K562 (cell line): ENCODE results near the gene CPT1C. TPM values are rescaled to one million over a fixed set of nuclear protein-coding genes. Genes with fewer than 3 reads are reported as not detected.

Experiments used
- ATAC-seq: fragments of 200-7000 bp; cut with Tn5 transposase; 3 replicates; pipeline ENCODE4 v1.9.1; 2020; ENCODE audit warnings: moderate library complexity
- BruUV-seq: library from RNA; stranded (reverse); fragments of 400-500 nt; replicated peaks from 2 replicates; lab custom pipeline; 2021; lab: Mats Ljungman, UMichigan
- CTCF ChIA-PET: fragments of 300-600 bp; formaldehyde crosslinking; extraction: SDS; loops from one replicate; lab custom pipeline; 2021; ENCODE audit warnings: low intra/inter-chr PET ratio; lab: Yijun Ruan, JAX
- POLR2A ChIA-PET: fragments of 300-600, 350-650 bp; sonication (Branson Sonifier 250); formaldehyde crosslinking; extraction: SDS; loops from one replicate; lab custom pipeline; 2021; ENCODE audit warnings: antibody characterized with exemption, inconsistent platforms; lab: Yijun Ruan, JAX
- DNase-seq, 4 experiments: peaks; one replicate each; pipeline versions ENCODE4 v3.0.0 to v3.0.0-alpha.2; 2011 to 2018; ENCODE audit warnings: low spot score in 3 of 4, mixed read lengths in 3 of 4; ENCODE audit errors: extremely low read depth in 1 of 4
- FAIRE-seq: peaks from 2 replicates; lab custom pipeline; 2011; peaks lifted over from hg19 to GRCh38; lab: Jason Lieb, UNC
- H2AFZ ChIP-seq: 2 replicates; pipeline ENCODE4 v1.6.0; 2011; ENCODE audit warnings: low read depth, low read length, control low read depth, inconsistent platforms
- H3K27ac ChIP-seq: fragments of 200-600 bp; 3 replicates; pipeline ENCODE4 v1.8.0; 2011; ENCODE audit warnings: low read depth, mild to moderate bottlenecking, control low read depth, inconsistent platforms, low read length, moderate library complexity, mixed read lengths; ENCODE audit errors: extremely low read depth
- H3K27me3 ChIP-seq, 2 experiments: fragments of 300-600 bp in 1 of 2; 2 replicates in 1 of 2; 3 replicates in 1 of 2; pipeline versions ENCODE4 v1.6.0 to v1.8.0; 2011; ENCODE audit warnings: inconsistent platforms in 2 of 2, low read length in 2 of 2, mild to moderate bottlenecking in 1 of 2, mixed read lengths in 1 of 2, moderate library complexity in 1 of 2; ENCODE audit not compliant: control insufficient read depth in 2 of 2, insufficient read depth in 2 of 2
- H3K36me3 ChIP-seq: fragments of 300-600 bp; 3 replicates; pipeline ENCODE4 v1.8.0; 2011; ENCODE audit warnings: mild to moderate bottlenecking, low read length, inconsistent platforms; ENCODE audit not compliant: control insufficient read depth, insufficient read depth
- H3K4me1 ChIP-seq, 2 experiments: fragments of 200-600 bp in 1 of 2; replicated peaks in 1 of 2; 2 replicates in 1 of 2; 3 replicates in 1 of 2; pipeline versions ENCODE4 v1.5.1 to v1.8.0; 2011; ENCODE audit warnings: inconsistent platforms in 2 of 2, low read length in 2 of 2, mild to moderate bottlenecking in 1 of 2, mixed read lengths in 1 of 2, moderate library complexity in 1 of 2; ENCODE audit not compliant: control insufficient read depth in 2 of 2, insufficient read depth in 2 of 2
- H3K4me2 ChIP-seq: 2 replicates; pipeline ENCODE4 v1.6.1; 2011; ENCODE audit warnings: low read length, control low read depth, inconsistent platforms, mixed read lengths; ENCODE audit not compliant: insufficient read depth
- H3K4me3 ChIP-seq: fragments of 200-600 bp; sonication (generic), shearing (Covaris generic); 2 replicates; pipeline ENCODE4 v1.5.1; 2016; ENCODE audit warnings: control low read depth, inconsistent platforms
- H3K79me2 ChIP-seq: fragments of 200-600 bp; 3 replicates; pipeline ENCODE4 v1.8.0; 2011; ENCODE audit warnings: low read length, inconsistent platforms; ENCODE audit not compliant: control insufficient read depth, insufficient read depth
- H3K9ac ChIP-seq, 2 experiments: 2 replicates each; pipeline versions ENCODE4 v1.6.0 to v1.6.1; 2011; ENCODE audit warnings: low read depth in 2 of 2, low read length in 2 of 2, control low read depth in 1 of 2, inconsistent platforms in 1 of 2, mild to moderate bottlenecking in 1 of 2, mixed read lengths in 1 of 2; ENCODE audit not compliant: insufficient read depth in 1 of 2
- H3K9me1 ChIP-seq: one replicate; pipeline ENCODE4 v1.6.0; 2011; ENCODE audit warnings: inconsistent platforms, mild to moderate bottlenecking, low read length, moderate library complexity; ENCODE audit not compliant: control insufficient read depth, insufficient read depth
- H3K9me3 ChIP-seq: replicated peaks from 2 replicates; pipeline ENCODE4 v1.5.1; 2011; ENCODE audit warnings: low read depth, low read length, inconsistent platforms; ENCODE audit not compliant: control insufficient read depth, insufficient read depth
- H4K20me1 ChIP-seq: replicated peaks from 2 replicates; pipeline ENCODE4 v1.6.1; 2011; ENCODE audit warnings: low read length, inconsistent platforms, mixed read lengths; ENCODE audit not compliant: control insufficient read depth, insufficient read depth
- BCL6 ChIP-seq: fragments of 250-450 bp; sonication (Bioruptor Pico); IDR thresholded peaks from 2 replicates; pipeline ENCODE4 v1.4.0; 2020
- EGR1 ChIP-seq: fragments of 450-650 bp; conservative IDR thresholded peaks from 2 replicates; pipeline ENCODE4 v1.6.1; 2017; ENCODE audit warnings: mild to moderate bottlenecking
- TAL1 ChIP-seq: fragments of 450-650 bp; IDR thresholded peaks from 2 replicates; pipeline ENCODE4 v1.6.1; 2016; ENCODE audit warnings: mild to moderate bottlenecking
- YBX1 ChIP-seq: fragments of 450-650 bp; IDR thresholded peaks from 2 replicates; pipeline ENCODE4 v1.7.1; 2016; ENCODE audit warnings: mild to moderate bottlenecking
- ZNF121 ChIP-seq: sonication (generic); formaldehyde crosslinking; conservative IDR thresholded peaks from 2 replicates; pipeline ENCODE4 v1.8.0; 2022; ENCODE audit warnings: missing genetic modification reagents
- WGBS: fragments of 100-300 bp; shearing (Covaris generic); methylation state at CpG from one replicate; pipeline ENCODE4 v1.1.6; 2016; ENCODE audit warnings: low coverage, mixed read lengths; ENCODE audit not compliant: insufficient coverage; ENCODE audit errors: missing lambda C conversion rate; 5-methylcytosine and 5-hydroxymethylcytosine counted together
- in situ Hi-C: fragments of 300-500 bp; cut with MboI; formaldehyde crosslinking; loops from 4 replicates; pipeline ENCODE4 v1.15.0; 2018; ENCODE audit warnings: inconsistent platforms, mixed read lengths
- intact Hi-C: fragments of 100-400 bp; cut with micrococcal nuclease; formaldehyde crosslinking; loops from 2 replicates; pipeline ENCODE4 v1.14.2; 2022
- polyA plus RNA-seq, 8 experiments: library from polyadenylated mRNA; depleted of rRNA in 4 of 8; stranded (reverse) in 5 of 8; unstranded in 3 of 8; fragments of >200 nt; fragmentation: Nextera tagmentation in 2 of 8; fragmentation: Illumina TruSeq in 1 of 8; extraction: Ambion mirVana in 2 of 8; extraction: Trizol in 1 of 8; gene quantifications; 2 replicates each; pipeline versions ENCODE4 v1.2.1 to v1.2.3, GENCODE V29; 2011 to 2014; ENCODE audit warnings: inconsistent platforms in 1 of 8, missing spikeins in 1 of 8
- total RNA-seq, 7 experiments: library from RNA; depleted of rRNA in 6 of 7; stranded (reverse); fragments of >200 nt in 6 of 7; fragmentation: Illumina TruSeq in 2 of 7; extraction: Trizol in 2 of 7; gene quantifications; 2 replicates each; pipeline versions ENCODE4 v1.2.1 to v1.2.3, GENCODE V29; 2011 to 2021; ENCODE audit warnings: low replicate concordance in 1 of 7

Gene CPT1C
- total and polyA plus RNA-seq, 9 of the 15 experiments (the other 6 are each of a cell fraction or from before 2014, with no cell fraction given), result 1.9 to 12.3 (median 3.0) TPM

- intact Hi-C loops (no loop called here), in situ Hi-C loops (no loop called here)
- H3K9ac ChIP-seq, result no peak overlapping the region
- 0 out of 2 replicates have a peak, but pooled peaks cover 9% of the 10 kb centered on the region for H4K20me1 ChIP-seq
- FAIRE-seq (peak; percentile 29), ATAC-seq (no peak), DNase-seq (peak in 1 of 4 experiments; percentile 36)
- H3K9me1 ChIP-seq, result no peaks in the 10 kb centered on the region
- peaks cover 16 to 27% of the 10 kb centered on the region in 2 experiments; a peak in 4 of 5 replicates for H3K4me1 ChIP-seq
- TF ChIP-seq YBX1 (no peak), TAL1 (no peak), EGR1 (peak; percentile 85), BCL6 (CRISPR knock-in tag) (no peak), ZNF121 (no peak)
- H3K4me2 ChIP-seq, result no peak overlapping the region
- POLR2A ChIA-PET, result interaction anchor here (0.9 to 1.8 kb wide), 4 partner anchors 15 to 174 kb away, joined by 3 to 4 read pairs (median 4); partner anchors contain the start of gene RPS11
- 82% methylated on average over 3 of the region's 3 CpGs for WGBS
- no peaks in the 10 kb centered on the region for H3K27me3 ChIP-seq
- H3K27ac ChIP-seq, result no peak overlapping the region
- no peaks in the 10 kb centered on the region; the same call in 1 of the 2 replicates for H3K9me3 ChIP-seq
- CTCF ChIA-PET, result no interaction called here
- no TSS peak for BruUV-seq
- H3K79me2 ChIP-seq, result peaks cover 44% of the 10 kb centered on the region
- peaks cover 64% of the 10 kb centered on the region for H3K36me3 ChIP-seq
- no peak overlapping the region for H2AFZ ChIP-seq
- H3K4me3 ChIP-seq, result no peak overlapping the region
Observed at GRCh38 chr19:49669516-49669915, 21.4 kb upstream of the CPT1C start.
